ENCODE measurements around the gene ARV1. TPM values are rescaled to one million over a fixed set of nuclear protein-coding genes. Genes with fewer than 3 reads are reported as not detected.
"Not testable (repeated sequence)": the region's sequence is repeated elsewhere in the genome, so short reads cannot be mapped to it uniquely, and the experiment has no call there.

The ARV1 gene
- total and polyA plus RNA-seq, 4 donors: 10.7 to 19.6 (median 11.9) TPM

GRCh38 chr1:231039161-231040018 lies 60.5 kb downstream of the ARV1 start:
- H3K4me3 ChIP-seq (ENCODE audit: low read length in 2 of 2): peak overlapping the region; percentile 76 to 77
- H3K27ac ChIP-seq (ENCODE audit: low read depth in 1 of 2, low read length in 2 of 2): no peak overlapping the region
- WGBS, 2 donors: 1 to 2% methylated on average over 72 to 91 of the region's 91 CpGs
- ATAC-seq (ENCODE audit: low FRiP score) (peak; percentile 74), DNase-seq (peak; percentile 59 to 82)
- H3K36me3 ChIP-seq (ENCODE audit: control insufficient read depth in 1 of 2, insufficient read depth in 2 of 2, low read length in 1 of 2): no peaks in the 10 kb centered on the region
- H3K4me1 ChIP-seq (ENCODE audit: control insufficient read depth in 1 of 2, insufficient read depth in 2 of 2, low read length in 2 of 2): no peaks in the 10 kb centered on the region
- H3K27me3 ChIP-seq (ENCODE audit: control insufficient read depth in 1 of 2, insufficient read depth in 2 of 2, low read length in 1 of 2): no peaks in the 10 kb centered on the region
- no peaks in the 10 kb centered on the region for H3K9me3 ChIP-seq (ENCODE audit: control insufficient read depth, low read length)
- intact Hi-C loops (cut with DNase I): no loop called here

DNA sequence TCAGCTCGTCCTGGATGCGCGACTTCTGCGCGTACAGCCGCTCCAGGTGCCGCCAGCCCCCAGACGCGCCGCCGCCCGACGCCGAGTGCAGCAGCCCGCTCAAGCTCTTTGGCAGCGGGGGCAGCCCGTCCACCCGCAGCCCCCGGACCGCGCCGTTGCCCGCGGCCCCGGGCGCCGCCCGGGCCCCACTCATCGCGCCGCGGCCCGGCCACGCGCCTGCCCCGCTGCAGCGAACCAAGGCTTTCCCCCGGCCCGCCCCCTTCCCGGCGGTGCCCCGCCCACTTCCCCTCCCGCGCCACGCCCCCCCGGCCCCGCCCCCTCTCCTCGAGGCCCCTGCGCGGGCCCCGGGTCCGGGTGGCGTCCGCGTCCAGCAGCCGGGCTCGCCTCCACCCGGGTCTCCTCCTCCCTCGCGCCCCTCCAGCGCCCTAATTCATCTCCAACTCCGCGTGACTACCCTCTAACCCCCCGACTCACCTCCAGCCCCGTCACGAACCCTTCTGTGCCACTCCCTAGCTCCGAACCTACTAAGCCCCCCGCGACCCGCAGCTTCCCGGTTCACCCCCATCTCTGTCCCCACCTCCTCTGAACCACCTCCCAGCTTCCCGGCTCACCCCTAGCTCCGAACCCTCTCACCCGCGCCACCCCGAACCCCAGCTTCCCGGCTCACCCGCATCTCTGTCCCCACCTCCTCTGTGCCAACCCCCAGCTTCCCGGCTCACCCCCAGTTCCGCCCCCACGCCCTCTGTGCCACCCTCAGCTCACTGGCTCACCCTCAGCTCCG lies 61.3 kb downstream of the ARV1 start, which contains the start of gene FAM89A:
Gene FAM89A (minus strand): TSS at position 236 of the 781 bp plus-strand sequence. CDS start 43 bp downstream, at position 193.
- no peaks in the 10 kb centered on the region for H3K27me3 ChIP-seq (ENCODE audit: control insufficient read depth in 1 of 2, insufficient read depth in 2 of 2, low read length in 1 of 2)
- H3K9me3 ChIP-seq (ENCODE audit: control insufficient read depth, low read length): no peaks in the 10 kb centered on the region
- H3K4me1 ChIP-seq (ENCODE audit: control insufficient read depth in 1 of 2, insufficient read depth in 2 of 2, low read length in 2 of 2): no peaks in the 10 kb centered on the region
- no peaks in the 10 kb centered on the region for H3K36me3 ChIP-seq (ENCODE audit: control insufficient read depth in 1 of 2, insufficient read depth in 2 of 2, low read length in 1 of 2)
- WGBS, 2 donors: 1 to 2% methylated on average over 41 to 82 of the region's 82 CpGs
- peak within 1 kb of the TSS; percentile 76 to 77 for H3K4me3 ChIP-seq (ENCODE audit: low read length in 2 of 2)
- no peak within 1 kb of the TSS for H3K27ac ChIP-seq (ENCODE audit: low read depth in 1 of 2, low read length in 2 of 2)
- DNase-seq (peak; percentile 73 to 88), ATAC-seq (ENCODE audit: low FRiP score) (peak; percentile 80)
- intact Hi-C loops (cut with DNase I): no loop called here

- Histone ChIP-seq H3K9me3 (ENCODE audit: control insufficient read depth, low read length) (no peaks in the 10 kb centered on the region), H3K4me1 (ENCODE audit: control insufficient read depth in 1 of 2, insufficient read depth in 2 of 2, low read length in 2 of 2) (no peaks in the 10 kb centered on the region), H3K27ac (ENCODE audit: low read depth in 1 of 2, low read length in 2 of 2) (no peak overlapping the region), H3K4me3 (ENCODE audit: low read length in 2 of 2) (peak overlapping the region in 1 of 2 donors; percentile 15), H3K27me3 (ENCODE audit: control insufficient read depth in 1 of 2, insufficient read depth in 2 of 2, low read length in 1 of 2) (no peaks in the 10 kb centered on the region), H3K36me3 (ENCODE audit: control insufficient read depth in 1 of 2, insufficient read depth in 2 of 2, low read length in 1 of 2) (no peaks in the 10 kb centered on the region)
- peak; percentile 49 to 75 for DNase-seq
- WGBS, 2 donors: 5 to 8% methylated on average over 37 of the region's 37 CpGs
- peak; percentile 34 for ATAC-seq (ENCODE audit: low FRiP score)
- intact Hi-C loops (cut with DNase I): no loop called here
Measured at GRCh38 chr1:231040800-231041718, 62.2 kb downstream of the ARV1 start.

- no peaks in the 10 kb centered on the region for H3K36me3 ChIP-seq (ENCODE audit: control insufficient read depth in 1 of 2, insufficient read depth in 2 of 2, low read length in 1 of 2)
- DNase-seq (no peak), ATAC-seq (ENCODE audit: low FRiP score) (no peak)
- no peak overlapping the region for H3K27ac ChIP-seq (ENCODE audit: low read depth in 1 of 2, low read length in 2 of 2)
- intact Hi-C loops (cut with DNase I): no loop called here
- no peaks in the 10 kb centered on the region for H3K9me3 ChIP-seq (ENCODE audit: control insufficient read depth, low read length)
- WGBS, 2 donors: 81% methylated on average over 9 of the region's 9 CpGs
- no peak overlapping the region for H3K4me3 ChIP-seq (ENCODE audit: low read length in 2 of 2)
- no peaks in the 10 kb centered on the region for H3K4me1 ChIP-seq (ENCODE audit: control insufficient read depth in 1 of 2, insufficient read depth in 2 of 2, low read length in 2 of 2)
- H3K27me3 ChIP-seq (ENCODE audit: control insufficient read depth in 1 of 2, insufficient read depth in 2 of 2, low read length in 1 of 2): no peaks in the 10 kb centered on the region
Measured at GRCh38 chr1:231041719-231042261, 62.9 kb downstream of the ARV1 start.

GRCh38 chr1:231044588-231044987 lies 65.7 kb downstream of the ARV1 start:
- intact Hi-C loops (cut with DNase I): no loop called here
- no peaks in the 10 kb centered on the region for H3K4me1 ChIP-seq (ENCODE audit: control insufficient read depth in 1 of 2, insufficient read depth in 2 of 2, low read length in 2 of 2)
- DNase-seq (no peak), ATAC-seq (ENCODE audit: low FRiP score) (no peak)
- no peaks in the 10 kb centered on the region for H3K36me3 ChIP-seq (ENCODE audit: control insufficient read depth in 1 of 2, insufficient read depth in 2 of 2, low read length in 1 of 2)
- 88 to 94% methylated on average over 1 of the region's 1 CpG for WGBS, 2 donors
- no peak overlapping the region for H3K27ac ChIP-seq (ENCODE audit: low read depth in 1 of 2, low read length in 2 of 2)
- H3K27me3 ChIP-seq (ENCODE audit: control insufficient read depth in 1 of 2, insufficient read depth in 2 of 2, low read length in 1 of 2): no peaks in the 10 kb centered on the region
- H3K9me3 ChIP-seq (ENCODE audit: control insufficient read depth, low read length): no peaks in the 10 kb centered on the region
- H3K4me3 ChIP-seq (ENCODE audit: low read length in 2 of 2): no peak overlapping the region

- H3K9me3 ChIP-seq (ENCODE audit: control insufficient read depth, low read length): no peaks in the 10 kb centered on the region
- no peak overlapping the region for H3K4me3 ChIP-seq (ENCODE audit: low read length in 2 of 2)
- ATAC-seq (ENCODE audit: low FRiP score) (no peak), DNase-seq (no peak)
- H3K27me3 ChIP-seq (ENCODE audit: control insufficient read depth in 1 of 2, insufficient read depth in 2 of 2, low read length in 1 of 2): no peaks in the 10 kb centered on the region
- H3K4me1 ChIP-seq (ENCODE audit: control insufficient read depth in 1 of 2, insufficient read depth in 2 of 2, low read length in 2 of 2): no peaks in the 10 kb centered on the region
- no peak overlapping the region for H3K27ac ChIP-seq (ENCODE audit: low read depth in 1 of 2, low read length in 2 of 2)
- intact Hi-C loops (cut with DNase I): no loop called here
- no peaks in the 10 kb centered on the region for H3K36me3 ChIP-seq (ENCODE audit: control insufficient read depth in 1 of 2, insufficient read depth in 2 of 2, low read length in 1 of 2)
Measured at GRCh38 chr1:231045286-231045685, 66.4 kb downstream of the ARV1 start.

DNA sequence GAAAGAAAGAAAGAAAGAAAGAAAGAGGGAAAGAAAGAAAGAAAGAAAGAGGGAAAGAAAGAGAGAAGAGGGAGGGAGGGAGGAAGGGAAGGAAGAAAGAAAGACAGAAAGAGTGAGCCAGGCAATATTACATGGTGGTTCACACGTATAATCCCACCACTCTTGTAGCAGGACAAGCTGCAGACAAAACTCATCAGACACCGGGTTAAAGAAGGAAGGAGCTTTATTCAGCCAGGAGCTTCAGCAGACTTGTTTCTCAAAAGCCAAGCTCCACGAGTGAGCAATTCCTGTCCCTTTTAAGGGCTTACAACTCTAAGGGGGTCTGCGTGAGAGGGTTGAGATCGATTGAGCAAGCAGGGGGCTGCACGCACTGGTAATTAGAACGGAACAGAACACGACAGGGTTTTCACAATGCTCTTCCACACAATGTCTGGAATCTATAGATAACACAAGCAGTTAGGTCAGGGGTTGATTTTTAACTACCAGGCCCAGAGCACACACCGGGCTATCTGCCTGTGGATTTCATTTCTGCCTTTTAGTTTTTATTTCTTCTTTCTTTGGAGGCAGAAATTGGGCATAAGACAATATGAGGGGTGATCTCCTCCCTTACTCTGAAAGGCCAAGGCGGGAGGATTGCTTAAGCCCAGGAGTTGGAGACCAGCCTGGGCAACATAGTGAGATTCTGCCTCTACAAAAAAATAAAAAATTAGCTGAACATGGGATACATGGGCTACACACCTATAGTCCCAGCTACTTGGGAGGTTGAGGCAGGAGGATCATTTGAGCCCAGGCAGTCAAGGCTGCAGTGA lies 67.2 kb downstream of the ARV1 start:
- not testable (repeated sequence) for H3K36me3 ChIP-seq (ENCODE audit: control insufficient read depth in 1 of 2, insufficient read depth in 2 of 2, low read length in 1 of 2)

More for the DNA sequence above, 67.2 kb downstream of the ARV1 start:
- H3K27ac ChIP-seq (ENCODE audit: low read depth in 1 of 2, low read length in 2 of 2); H3K4me3 ChIP-seq (ENCODE audit: low read length in 2 of 2); ATAC-seq (ENCODE audit: low FRiP score); DNase-seq; intact Hi-C loops (cut with DNase I); H3K27me3 ChIP-seq (ENCODE audit: control insufficient read depth in 1 of 2, insufficient read depth in 2 of 2, low read length in 1 of 2); H3K4me1 ChIP-seq (ENCODE audit: control insufficient read depth in 1 of 2, insufficient read depth in 2 of 2, low read length in 2 of 2); H3K9me3 ChIP-seq (ENCODE audit: control insufficient read depth, low read length): not testable (repeated sequence)
- 80 to 83% methylated on average over 10 of the region's 10 CpGs for WGBS, 2 donors
